Chondrocyte (in vitro differentiated cells): ENCODE measurements around the gene RFX3. TPM values are rescaled to one million over a fixed set of nuclear protein-coding genes. Genes with fewer than 3 reads are reported as not detected.

Experiments
- DNase-seq: peaks from one replicate; pipeline ENCODE4 v3.0.0; 2021; ENCODE audit warnings: mixed read lengths, low spot score
- H3K27ac Mint-ChIP-seq: one replicate; pipeline ENCODE4 v1.8.0; 2021; ENCODE audit warnings: mild to moderate bottlenecking, moderate library complexity, mixed read lengths; ENCODE audit not compliant: unreplicated experiment
- H3K27me3 Mint-ChIP-seq: 2 replicates; pipeline ENCODE4 v1.8.0; 2021; ENCODE audit warnings: low read depth, mixed read lengths
- H3K36me3 Mint-ChIP-seq: 2 replicates; pipeline ENCODE4 v1.8.0; 2021; ENCODE audit warnings: low read depth, mixed read lengths
- H3K4me1 Mint-ChIP-seq: 2 replicates; pipeline ENCODE4 v1.8.0; 2021; ENCODE audit warnings: low read depth, mild to moderate bottlenecking, mixed read lengths
- H3K4me3 Mint-ChIP-seq: one replicate; pipeline ENCODE4 v1.8.0; 2021; ENCODE audit warnings: mild to moderate bottlenecking, moderate library complexity, mixed read lengths; ENCODE audit not compliant: unreplicated experiment
- H3K9me3 Mint-ChIP-seq: 2 replicates; pipeline ENCODE4 v1.8.0; 2021; ENCODE audit warnings: low read depth, mixed read lengths
- total RNA-seq: library from RNA; stranded (reverse); gene quantifications from 3 replicates; pipeline ENCODE4 v1.2.1, GENCODE V29; 2021
- TF ChIP-seq, protein P1 (sequence below): fragments of 200-600 bp; sonication (generic); IDR thresholded peaks from 2 replicates; pipeline ENCODE4 v1.5.0; 2021; ENCODE audit warnings: antibody characterized with exemption, mild to moderate bottlenecking, moderate library complexity

The RFX3 gene
- total RNA-seq, 1 donor from 2014 or later: 4.1 TPM

DNA sequence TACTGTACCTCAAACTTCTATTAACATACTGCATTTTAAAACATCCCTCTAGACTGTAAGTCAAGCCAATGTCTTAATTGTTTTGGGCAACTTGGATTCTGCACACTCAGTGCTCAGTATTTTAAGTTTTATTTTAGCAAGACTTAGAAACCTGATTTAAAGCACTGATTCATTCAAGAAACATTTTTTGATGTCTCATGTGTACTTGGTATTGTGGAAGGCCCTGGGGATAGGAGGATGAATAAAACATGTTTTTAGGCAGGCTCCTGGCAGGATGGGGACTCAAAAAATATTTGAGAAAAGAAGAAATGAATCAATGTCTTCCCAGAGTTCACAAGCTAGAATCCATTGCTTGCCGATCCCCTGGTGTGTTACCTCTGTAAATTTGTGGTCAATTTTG, 347.9 kb downstream of the RFX3 start:
- Mint-ChIP-seq H3K27me3 (peaks cover 39% of the 10 kb centered on the region), H3K27ac (no peak overlapping the region), H3K36me3 (no peaks in the 10 kb centered on the region), H3K4me3 (no peak overlapping the region), H3K9me3 (no peaks in the 10 kb centered on the region), H3K4me1 (peaks cover 20% of the 10 kb centered on the region)
- TF ChIP-seq, protein P1, sequence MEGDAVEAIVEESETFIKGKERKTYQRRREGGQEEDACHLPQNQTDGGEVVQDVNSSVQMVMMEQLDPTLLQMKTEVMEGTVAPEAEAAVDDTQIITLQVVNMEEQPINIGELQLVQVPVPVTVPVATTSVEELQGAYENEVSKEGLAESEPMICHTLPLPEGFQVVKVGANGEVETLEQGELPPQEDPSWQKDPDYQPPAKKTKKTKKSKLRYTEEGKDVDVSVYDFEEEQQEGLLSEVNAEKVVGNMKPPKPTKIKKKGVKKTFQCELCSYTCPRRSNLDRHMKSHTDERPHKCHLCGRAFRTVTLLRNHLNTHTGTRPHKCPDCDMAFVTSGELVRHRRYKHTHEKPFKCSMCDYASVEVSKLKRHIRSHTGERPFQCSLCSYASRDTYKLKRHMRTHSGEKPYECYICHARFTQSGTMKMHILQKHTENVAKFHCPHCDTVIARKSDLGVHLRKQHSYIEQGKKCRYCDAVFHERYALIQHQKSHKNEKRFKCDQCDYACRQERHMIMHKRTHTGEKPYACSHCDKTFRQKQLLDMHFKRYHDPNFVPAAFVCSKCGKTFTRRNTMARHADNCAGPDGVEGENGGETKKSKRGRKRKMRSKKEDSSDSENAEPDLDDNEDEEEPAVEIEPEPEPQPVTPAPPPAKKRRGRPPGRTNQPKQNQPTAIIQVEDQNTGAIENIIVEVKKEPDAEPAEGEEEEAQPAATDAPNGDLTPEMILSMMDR: no peak
- no peak for DNase-seq

DNA sequence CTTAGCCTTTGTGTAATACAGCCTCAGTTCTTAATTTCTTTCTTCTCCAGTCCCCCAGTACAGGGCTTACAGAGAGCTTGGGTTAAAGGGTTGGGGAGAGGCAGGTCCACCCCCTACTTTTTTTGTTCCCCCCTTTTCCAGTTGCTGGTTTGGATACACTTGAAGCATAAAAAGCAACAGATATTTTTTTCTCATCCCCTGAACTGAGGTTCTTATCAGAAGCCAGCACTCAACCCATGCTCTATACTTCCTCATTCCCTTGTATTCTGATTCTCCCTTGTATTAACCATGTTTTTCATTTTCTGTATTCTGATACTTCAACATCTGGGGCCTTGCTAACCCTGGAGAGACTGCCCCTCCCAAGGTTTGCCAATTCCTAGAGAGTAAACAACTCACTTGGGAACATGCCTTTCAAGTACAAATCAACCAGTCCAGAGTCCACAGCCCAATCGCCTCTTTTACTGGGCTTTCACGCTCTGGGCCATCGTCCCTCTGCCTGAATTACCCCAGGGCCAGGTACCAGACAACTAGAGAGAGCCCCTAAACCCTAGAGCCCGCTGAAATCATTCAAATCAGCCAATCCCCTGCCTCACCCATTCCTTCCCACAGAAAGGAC, 348.5 kb downstream of the RFX3 start:
- Mint-ChIP-seq H3K4me3 (no peak overlapping the region), H3K27me3 (peaks cover 37% of the 10 kb centered on the region), H3K4me1 (peaks cover 20% of the 10 kb centered on the region), H3K9me3 (no peaks in the 10 kb centered on the region), H3K36me3 (no peaks in the 10 kb centered on the region), H3K27ac (no peak overlapping the region)
- TF ChIP-seq, protein P1: no peak
- DNase-seq: no peak

DNA sequence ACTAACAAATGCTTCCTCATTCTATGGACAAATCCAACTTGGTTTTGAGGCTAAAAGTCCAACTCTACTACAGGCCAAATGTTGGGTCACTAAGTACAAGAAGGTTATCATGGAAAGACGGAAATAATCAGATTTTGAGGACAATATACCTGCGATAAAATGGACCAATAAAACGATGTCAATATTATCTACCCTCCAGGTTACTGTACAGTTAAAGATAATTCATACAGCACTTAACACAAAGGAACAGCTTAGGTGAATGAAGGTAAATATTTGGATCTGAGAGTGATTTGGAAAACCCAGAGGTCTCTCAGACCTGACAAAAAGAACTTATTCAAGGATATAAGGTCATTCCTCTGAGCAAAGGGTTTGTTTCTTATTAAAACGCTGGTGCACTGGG, 352.4 kb downstream of the RFX3 start:
- H3K36me3 Mint-ChIP-seq: no peaks in the 10 kb centered on the region
- H3K9me3 Mint-ChIP-seq: no peaks in the 10 kb centered on the region
- H3K27ac Mint-ChIP-seq: no peak overlapping the region
- peaks cover 40% of the 10 kb centered on the region for H3K27me3 Mint-ChIP-seq
- TF ChIP-seq, protein P1: no peak
- H3K4me3 Mint-ChIP-seq: no peak overlapping the region
- H3K4me1 Mint-ChIP-seq: peaks cover 12% of the 10 kb centered on the region
- no peak for DNase-seq

DNA sequence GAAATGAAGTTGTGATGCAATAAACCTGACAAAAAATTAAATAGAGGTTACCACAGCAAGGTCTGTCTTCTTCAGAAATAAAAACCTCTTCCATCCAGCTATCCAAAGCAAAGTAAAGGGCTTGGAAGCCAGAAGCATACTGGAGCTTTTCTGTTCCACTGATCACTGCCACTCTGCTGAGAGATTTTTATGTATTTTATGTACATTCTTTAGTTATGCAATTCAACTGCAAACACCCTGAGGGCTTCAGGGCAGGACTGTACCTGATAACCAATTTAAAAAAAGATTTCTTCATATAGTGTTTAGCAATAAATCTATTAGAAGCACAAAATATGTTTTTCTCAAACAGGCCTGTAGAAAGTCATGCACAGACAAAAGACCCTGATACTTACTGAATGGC, 355.0 kb downstream of the RFX3 start:
- Mint-ChIP-seq H3K4me3 (no peak overlapping the region), H3K27me3 (peaks cover 55% of the 10 kb centered on the region), H3K36me3 (no peaks in the 10 kb centered on the region), H3K4me1 (no peaks in the 10 kb centered on the region), H3K9me3 (no peaks in the 10 kb centered on the region), H3K27ac (no peak overlapping the region)
- no peak for DNase-seq
- TF ChIP-seq, protein P1: no peak
